Measurements from ENCODE around the gene IQGAP3. TPM values are rescaled to one million over a fixed set of nuclear protein-coding genes. Genes with fewer than 3 reads are reported as not detected.

Gene IQGAP3
- total and polyA plus RNA-seq, 2 experiments from 2014 or later: 5.2 to 5.7 TPM

GRCh38 chr1:156537027-156537426 is 35.3 kb downstream of the IQGAP3 start:
- 96% methylated on average over 9 of the region's 9 CpGs for WGBS (ENCODE audit: low lambda C conversion rate, missing lambda C conversion rate)
- H3K27ac ChIP-seq: no peak overlapping the region
- DNase-seq (ENCODE audit: low spot score): no peak

DNA sequence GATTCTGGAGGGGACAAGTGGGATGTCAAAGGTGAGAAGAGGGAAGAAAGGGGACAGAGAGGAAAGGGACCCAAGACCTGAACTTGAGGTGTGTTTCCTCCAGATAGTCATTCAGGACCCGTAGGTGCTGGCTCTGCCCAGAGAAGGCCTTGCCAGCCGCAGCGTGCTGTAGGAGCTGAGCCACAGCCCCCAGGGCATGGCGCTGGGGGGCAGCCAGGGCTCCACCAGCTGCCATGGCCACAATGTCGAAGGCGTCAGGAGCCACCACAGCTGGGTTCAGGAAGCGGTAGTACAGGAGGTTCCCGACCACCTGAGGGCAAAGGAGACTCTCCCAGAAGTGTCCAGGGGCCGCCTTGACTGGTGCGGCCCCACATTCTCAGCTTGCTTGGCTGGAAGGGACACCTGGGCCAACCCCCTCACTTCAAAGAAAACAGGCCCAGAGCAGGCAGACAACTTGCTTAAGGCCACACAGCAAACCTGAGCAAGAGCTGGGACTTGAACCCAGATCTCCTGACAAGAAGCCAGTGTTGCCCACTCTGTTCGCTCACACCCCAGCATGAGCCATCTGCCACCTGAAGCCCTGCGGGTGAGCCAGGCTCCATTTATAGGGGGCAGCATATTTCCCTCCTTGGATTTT is 37.8 kb downstream of the IQGAP3 start:
- Histone ChIP-seq H3K79me2 (no peaks in the 10 kb centered on the region), H3K9me2 (replicated peaks; ENCODE audit: insufficient read depth) (no peaks in the 10 kb centered on the region), H3K36me3 (replicated peaks; ENCODE audit: insufficient read depth, low read depth) (no peaks in the 10 kb centered on the region), H3K9me3 (ENCODE audit: low read depth) (no peaks in the 10 kb centered on the region), H3K27ac (no peak overlapping the region), H3K4me3 (no peak overlapping the region), H3K4me1 (ENCODE audit: insufficient read depth) (no peaks in the 10 kb centered on the region), H2AFZ (no peak overlapping the region), H4K20me1 (ENCODE audit: insufficient read depth, poor library complexity, severe bottlenecking) (no peaks in the 10 kb centered on the region), H3K27me3 (no peaks in the 10 kb centered on the region), H3K4me2 (no peak overlapping the region)
- WGBS (ENCODE audit: low lambda C conversion rate, missing lambda C conversion rate): 97% methylated on average over 12 of the region's 12 CpGs
- DNase-seq (ENCODE audit: low spot score): no peak
- TF ChIP-seq EZH2phosphoT487 (IDR thresholded peaks at IDR 0.05; ENCODE audit: low read depth, severe bottlenecking, unreplicated experiment) (no peak), EZH2 (IDR thresholded peaks at IDR 0.05; ENCODE audit: borderline replicate concordance) (no peak), CTCF (IDR thresholded peaks at IDR 0.05; ENCODE audit: poor library complexity) (no peak)

More at GRCh38 chr1:156537027-156537426, 35.3 kb downstream of the IQGAP3 start:
- no peaks in the 10 kb centered on the region for H3K9me2 ChIP-seq (replicated peaks; ENCODE audit: insufficient read depth)
- H4K20me1 ChIP-seq (ENCODE audit: insufficient read depth, poor library complexity, severe bottlenecking): no peaks in the 10 kb centered on the region
- H3K4me1 ChIP-seq (ENCODE audit: insufficient read depth): no peaks in the 10 kb centered on the region
- no peaks in the 10 kb centered on the region for H3K79me2 ChIP-seq
- TF ChIP-seq EZH2phosphoT487 (IDR thresholded peaks at IDR 0.05; ENCODE audit: low read depth, severe bottlenecking, unreplicated experiment): no peak
- TF ChIP-seq EZH2 (IDR thresholded peaks at IDR 0.05; ENCODE audit: borderline replicate concordance): no peak
- TF ChIP-seq CTCF (IDR thresholded peaks at IDR 0.05; ENCODE audit: poor library complexity): no peak
- H3K4me2 ChIP-seq: no peak overlapping the region
- H3K27me3 ChIP-seq: no peaks in the 10 kb centered on the region
- no peak overlapping the region for H2AFZ ChIP-seq
- H3K4me3 ChIP-seq: no peak overlapping the region
- H3K9me3 ChIP-seq (ENCODE audit: low read depth): no peaks in the 10 kb centered on the region
- H3K36me3 ChIP-seq (replicated peaks; ENCODE audit: insufficient read depth, low read depth): no peaks in the 10 kb centered on the region

DNA sequence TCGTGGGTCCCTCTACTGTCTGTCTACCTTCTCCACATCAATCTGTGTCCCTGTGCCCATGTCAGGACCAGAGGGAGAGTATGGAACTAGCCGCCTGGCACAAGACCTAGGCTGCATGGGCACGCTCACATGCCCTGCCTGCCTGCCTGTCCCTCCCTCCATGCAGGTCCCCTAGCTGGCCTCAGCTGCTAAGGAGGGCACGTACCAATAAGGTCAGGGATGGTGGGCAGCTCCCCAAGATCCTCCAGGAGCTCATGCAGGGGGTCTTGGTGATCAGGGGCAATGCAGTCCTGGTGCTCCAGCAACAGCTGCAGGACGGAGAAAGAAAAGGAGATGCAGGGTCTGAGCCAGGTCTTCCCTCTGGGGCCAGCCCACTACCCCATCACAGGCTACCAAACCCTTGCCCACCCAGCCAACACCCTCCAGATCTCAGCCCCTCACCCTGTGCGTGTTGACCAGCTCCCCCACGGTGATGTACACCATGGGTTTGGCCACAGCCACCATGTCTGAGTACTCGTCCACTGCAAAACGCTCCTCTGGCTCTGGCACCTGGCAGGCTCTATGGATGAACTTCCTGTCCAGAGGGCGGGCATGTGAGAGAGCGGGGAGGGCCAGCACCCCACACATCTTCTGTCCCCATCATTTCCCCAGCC is 38.7 kb downstream of the IQGAP3 start:
- DNase-seq (ENCODE audit: low spot score): no peak
- H3K27me3 ChIP-seq: no peaks in the 10 kb centered on the region
- no peaks in the 10 kb centered on the region for H3K79me2 ChIP-seq
- WGBS (ENCODE audit: low lambda C conversion rate, missing lambda C conversion rate): 97% methylated on average over 11 of the region's 11 CpGs
- H3K4me1 ChIP-seq (ENCODE audit: insufficient read depth): no peaks in the 10 kb centered on the region
- H2AFZ ChIP-seq: no peak overlapping the region
- no peaks in the 10 kb centered on the region for H4K20me1 ChIP-seq (ENCODE audit: insufficient read depth, poor library complexity, severe bottlenecking)
- TF ChIP-seq EZH2 (IDR thresholded peaks at IDR 0.05; ENCODE audit: borderline replicate concordance) (no peak), CTCF (IDR thresholded peaks at IDR 0.05; ENCODE audit: poor library complexity) (no peak), EZH2phosphoT487 (IDR thresholded peaks at IDR 0.05; ENCODE audit: low read depth, severe bottlenecking, unreplicated experiment) (no peak)
- no peaks in the 10 kb centered on the region for H3K9me2 ChIP-seq (replicated peaks; ENCODE audit: insufficient read depth)
- H3K27ac ChIP-seq: no peak overlapping the region
- no peak overlapping the region for H3K4me2 ChIP-seq
- no peaks in the 10 kb centered on the region for H3K9me3 ChIP-seq (ENCODE audit: low read depth)
- H3K4me3 ChIP-seq: no peak overlapping the region
- H3K36me3 ChIP-seq (replicated peaks; ENCODE audit: insufficient read depth, low read depth): no peaks in the 10 kb centered on the region
